Pons (tissue), 1 donor: ENCODE data around the gene COG2.
"Not testable (repeated sequence)": the region's sequence is repeated elsewhere in the genome, so short reads cannot be mapped to it uniquely, and the experiment has no call there.

Experiments
- DNase-seq: peaks from one replicate; pipeline ENCODE4 v3.0.0-alpha.2; 2016; ENCODE audit warnings: low spot score

Gene COG2

DNA sequence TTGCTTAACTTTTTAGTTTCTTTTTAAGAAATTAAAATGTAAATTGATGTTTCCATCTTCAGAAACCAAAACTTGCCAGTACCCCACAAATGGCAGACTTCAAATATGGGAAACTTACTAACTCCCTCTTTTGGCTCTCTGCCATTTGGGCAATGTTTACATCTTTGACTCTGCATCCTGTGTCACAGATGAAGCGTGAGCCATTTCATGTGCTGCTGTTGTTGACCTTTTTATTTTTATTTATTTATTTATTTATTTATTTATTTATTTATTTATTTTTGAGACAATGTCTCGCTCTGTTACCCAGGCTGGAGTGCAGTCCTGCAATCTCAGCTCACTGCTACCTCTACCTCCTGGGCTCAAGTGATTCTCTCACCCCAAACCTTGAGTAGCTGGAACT lies 16.0 kb upstream of the COG2 start:
- DNase-seq: no peak

DNA sequence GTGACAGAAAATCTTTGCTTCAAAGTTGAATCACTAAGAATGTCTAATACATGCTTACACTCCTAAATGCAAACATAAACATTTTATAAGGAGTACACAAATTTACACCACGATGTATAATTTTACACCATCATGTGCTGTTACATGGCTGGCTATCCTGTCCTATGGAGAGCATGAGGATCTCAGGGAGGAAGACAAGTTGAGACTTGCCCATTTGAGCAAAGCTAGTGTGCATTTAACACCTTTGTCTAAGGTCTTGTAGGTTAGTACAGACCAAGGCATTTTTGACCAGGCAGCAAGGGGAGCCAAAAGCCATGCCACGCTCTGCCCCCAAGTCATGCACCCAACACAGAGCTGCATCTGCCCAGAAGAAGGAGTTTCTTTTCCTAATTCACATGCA lies 14.5 kb upstream of the COG2 start:
- no peak for DNase-seq

DNA sequence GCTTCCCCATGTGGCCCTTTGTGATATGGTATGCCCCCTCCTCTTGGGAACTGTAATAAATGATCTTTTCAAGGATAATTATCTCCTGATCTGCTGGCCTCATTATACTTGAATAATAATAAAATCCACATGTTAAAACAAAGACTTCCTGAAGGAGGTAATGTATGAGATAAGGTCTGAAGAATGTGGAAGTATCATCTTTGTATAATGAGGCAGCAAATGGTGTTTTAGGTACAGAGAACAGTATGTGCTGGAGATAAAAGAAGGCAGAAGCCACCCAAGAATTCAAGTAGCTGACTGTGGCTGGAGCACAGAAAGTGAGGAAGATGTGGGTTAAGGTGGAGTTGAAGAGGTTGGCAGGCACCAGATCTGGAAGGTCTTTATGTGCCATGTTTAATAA lies 12.8 kb upstream of the COG2 start:
- DNase-seq: no peak

DNA sequence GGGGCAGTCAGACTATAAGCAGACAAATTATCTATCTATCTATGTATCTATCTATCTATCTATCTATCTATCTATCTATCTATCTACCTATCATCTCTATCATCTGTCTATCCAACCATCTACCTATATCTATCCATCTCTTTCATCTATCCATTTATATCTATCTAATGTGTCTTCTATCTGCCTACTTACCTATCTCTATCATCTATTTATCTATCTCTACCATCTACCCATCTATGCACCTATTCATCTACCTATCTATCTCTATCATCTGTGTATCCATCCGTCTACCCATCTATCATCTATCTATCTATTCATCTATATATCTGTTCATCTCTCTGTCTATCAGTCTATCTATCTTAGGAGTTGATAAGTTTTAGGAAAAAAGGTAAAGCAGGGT lies 10.8 kb upstream of the COG2 start:
- no peak for DNase-seq

DNA sequence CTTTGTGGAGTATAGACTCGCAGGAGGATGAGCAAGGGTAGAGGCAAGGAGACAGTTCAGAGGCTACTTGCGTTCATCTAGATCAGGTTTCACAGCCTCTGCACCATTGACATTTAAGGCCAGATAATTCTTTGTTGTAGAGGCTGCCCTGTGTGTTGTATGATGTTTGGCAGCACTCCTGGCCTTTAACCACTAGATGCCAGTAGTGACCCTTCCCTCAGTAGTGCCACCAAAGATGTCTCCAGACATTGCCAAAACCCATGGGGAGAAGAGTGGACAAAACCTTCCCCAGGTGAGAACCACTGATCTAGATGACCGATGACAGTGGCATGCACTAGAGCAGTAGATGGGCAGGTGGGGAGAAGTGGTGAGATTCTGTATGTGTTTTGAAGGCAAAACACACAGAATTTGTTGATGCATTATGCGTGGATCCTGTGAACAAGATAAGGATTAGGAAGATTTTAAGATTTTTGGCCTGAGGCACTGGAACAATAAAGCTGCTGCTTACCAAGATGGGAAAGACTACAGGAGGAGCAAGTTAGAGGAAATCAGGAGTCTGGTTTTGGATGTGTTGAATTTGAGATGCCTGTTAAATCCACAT lies 9.9 kb upstream of the COG2 start:
- peak; percentile 79 for DNase-seq

DNA sequence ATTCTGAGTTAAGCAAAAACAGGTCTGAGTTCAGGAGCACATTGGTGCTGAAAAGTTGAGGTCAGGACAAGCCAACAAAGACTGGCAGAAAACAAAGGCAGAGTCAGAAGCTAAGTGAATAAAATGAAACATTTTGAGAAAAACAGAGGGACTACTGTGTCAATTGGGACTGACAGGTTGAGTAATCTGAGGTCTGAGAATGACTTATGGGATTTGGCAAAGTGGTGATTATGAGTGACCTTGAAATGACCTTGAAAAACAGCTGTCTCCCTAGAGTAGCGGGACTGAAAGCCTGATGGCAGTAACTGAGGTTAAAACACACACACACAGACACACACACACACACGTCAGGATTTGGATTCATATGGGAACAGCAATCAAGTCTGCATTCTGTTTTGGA lies 8.8 kb upstream of the COG2 start:
- no peak for DNase-seq

DNA sequence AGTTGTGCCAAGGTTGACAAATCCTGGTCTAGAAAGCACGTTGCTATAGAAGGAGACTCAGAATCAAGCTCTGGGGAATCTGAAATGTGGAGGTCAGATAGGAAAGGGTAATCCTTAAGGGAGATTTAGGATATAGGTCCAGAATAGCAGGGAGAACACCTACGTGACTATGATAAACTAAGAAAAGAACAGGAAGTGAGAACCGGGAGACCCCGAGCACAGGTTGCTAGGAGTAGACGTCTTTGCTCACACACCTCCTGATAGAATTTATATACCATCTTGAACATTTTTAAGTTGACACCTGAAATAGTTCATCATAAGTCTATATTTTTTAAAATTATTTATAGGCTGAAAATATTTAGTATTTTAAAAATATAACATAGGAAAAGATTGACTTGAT lies 7.9 kb upstream of the COG2 start:
- DNase-seq: no peak

DNA sequence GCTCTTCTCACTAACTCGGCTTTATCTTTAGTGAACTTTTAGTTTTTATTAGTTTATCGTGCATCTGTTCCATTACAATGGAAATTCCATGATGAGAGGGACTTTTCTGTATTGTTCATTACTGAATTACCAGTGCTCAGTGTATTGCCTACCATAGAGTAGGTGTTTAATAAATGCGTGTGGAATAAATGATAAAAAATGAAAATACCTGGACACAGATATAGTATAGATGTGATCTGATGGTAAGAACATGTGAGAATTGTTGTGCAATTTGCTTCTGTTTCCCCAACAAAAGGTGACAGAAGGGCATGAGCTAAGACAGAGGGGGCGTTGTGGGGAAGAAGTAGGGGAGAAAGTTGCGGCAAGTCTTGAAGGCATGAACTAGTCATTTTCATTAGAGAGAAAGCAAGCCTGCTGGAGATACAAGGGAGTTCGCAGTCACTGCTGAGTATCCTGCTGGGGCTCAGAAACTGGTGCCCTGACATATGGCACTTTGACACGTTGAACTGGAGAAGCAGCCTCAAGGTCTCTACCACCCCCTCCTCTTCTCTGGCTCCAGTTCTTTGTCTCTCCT lies 5.6 kb upstream of the COG2 start:
- DNase-seq: no peak

DNA sequence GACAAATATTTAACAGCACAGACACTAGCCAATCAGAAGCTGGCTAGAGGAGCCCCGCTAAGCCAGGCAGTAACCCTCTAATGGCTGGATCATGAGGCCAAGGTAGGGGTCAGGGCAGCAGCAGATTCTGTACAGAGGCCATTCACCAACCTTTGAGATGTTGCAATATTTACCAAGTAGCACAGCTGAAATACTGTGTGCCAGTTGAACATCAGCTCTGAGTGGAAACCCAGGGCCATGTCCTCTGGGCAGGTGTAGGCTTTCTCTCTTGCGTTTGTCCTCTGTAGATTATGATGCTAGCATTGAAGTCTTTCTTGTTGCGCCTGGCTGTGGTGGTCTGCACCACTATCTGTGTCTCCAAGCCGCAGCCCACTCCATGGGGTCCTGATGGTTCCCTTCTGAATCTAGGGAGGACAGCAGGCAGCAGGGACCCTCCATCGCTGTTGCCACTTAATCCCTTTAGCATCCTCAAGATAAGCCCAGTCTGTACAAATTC lies 2.5 kb upstream of the COG2 start:
- DNase-seq: no peak

DNA sequence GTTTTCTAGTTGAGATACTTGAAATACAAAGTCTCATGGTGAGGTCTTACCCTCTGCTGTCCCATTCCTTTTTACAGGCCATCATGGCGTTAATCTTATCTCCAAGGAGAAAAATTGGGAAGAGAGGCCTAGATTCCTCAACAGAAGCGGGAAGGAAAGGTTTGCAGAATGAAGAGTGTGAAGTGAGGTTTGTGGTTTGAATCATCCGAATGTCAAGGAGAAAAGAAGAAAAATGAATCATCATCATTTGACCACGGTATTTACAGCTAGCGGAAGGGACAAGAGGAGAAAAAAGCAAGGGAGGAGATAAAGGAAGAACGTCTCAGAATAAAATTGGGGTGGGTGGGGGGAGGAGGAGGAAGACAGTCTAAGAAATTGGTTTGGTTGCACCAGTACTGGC lies 935 bp upstream of the COG2 start:
- no peak for DNase-seq

DNA sequence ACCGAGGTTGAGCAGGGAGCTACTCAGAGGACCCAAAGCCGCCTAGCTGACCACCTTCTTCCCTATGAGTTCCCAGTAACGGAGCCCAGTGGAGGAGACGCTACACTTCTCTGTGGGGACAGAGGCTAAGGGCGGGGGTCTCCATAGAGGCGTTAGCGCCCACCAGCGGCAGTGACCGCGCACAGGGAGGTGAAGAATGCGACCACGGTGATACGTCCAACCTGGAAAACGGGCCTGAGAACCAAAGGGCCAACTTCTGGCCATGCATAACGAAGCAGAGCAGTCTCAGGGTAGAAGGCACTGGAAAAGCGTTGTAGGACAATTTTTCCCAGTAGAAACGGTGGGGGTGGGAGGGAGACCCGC lies 400 bp upstream of the COG2 start:
- DNase-seq: no peak

DNA sequence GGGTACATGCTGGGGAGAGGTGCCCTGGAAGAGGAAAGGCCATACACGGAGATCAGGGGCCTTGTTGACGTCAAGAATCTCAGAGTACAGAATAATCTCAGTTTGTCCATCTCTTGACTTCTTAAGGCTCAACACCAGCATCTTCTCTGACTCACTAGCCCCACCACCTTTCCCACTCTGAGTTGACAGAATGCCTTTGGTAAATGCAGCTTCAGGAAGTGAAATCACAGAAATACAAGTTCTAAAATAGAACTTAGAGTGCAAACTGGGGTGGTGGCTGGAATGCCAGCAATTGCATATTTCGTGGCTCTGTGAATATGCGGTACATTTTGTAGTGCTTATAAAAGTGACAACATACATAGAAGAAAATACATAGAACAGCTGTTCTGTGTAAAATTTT lies 1.6 kb downstream of the COG2 start:
- no peak for DNase-seq

DNA sequence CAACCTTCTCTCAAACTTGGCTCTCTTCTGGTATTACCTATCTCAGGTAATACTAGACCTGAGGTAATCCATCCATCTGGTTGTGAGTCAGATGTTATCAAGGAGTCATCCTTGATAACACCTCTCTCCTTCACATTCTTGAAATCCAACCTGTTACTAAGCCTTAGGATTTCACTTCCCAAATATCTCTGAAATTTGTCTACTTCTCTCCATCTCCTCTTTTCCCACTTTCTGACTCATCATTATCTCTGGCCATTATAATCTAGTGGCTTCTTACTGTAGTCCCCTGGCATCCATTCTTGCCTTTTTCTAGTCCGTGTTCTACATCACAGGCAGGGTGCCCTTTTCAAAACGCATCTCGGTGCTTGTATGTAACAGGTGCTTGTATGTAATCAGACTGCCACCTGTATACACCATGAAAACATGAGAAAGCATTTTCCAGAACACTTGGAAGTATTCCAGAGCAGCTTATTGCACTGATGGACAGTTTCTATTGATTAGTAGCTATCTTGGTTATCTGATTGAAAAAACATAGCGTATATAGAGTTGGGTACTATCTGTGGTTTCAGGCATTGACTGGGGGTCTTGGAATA lies 4.5 kb downstream of the COG2 start:
- DNase-seq: no peak

DNA sequence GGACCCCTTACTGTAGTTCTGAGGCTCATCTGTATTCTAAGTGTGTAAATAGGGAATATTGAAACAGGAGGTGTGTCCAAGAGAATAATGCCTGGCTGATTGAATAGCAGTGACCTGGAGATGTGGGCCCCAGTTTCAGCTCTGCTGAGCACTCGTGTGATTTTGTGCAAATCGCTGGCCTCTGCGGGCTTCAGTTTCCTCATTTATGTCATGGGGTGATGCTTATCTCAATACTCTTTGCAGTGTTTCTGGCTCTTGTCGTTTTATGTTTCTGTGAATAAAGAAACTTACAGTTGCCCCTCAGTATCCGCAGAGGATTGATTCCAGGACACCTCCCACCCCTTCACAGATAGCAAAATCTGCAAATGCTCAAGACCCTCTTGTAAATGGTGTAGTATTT lies 5.0 kb downstream of the COG2 start:
- DNase-seq: no peak

DNA sequence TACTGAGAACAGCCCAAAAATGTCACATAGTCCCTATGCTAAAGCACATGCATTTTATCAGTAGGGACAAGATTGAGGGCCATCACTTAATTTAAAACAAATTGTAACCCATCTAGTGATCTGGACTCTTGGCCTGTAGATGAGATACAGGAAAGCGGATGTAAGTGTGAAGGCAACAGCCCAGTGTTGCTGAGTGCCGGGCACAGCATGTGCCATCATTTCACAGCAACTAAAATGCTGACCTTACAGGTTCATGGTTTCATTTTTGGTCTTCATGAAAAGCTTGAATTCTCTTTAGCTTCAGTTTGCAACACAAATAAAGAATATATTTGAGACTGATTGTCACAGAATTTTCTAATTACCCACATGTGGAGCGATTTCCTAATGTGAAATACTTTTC lies 5.8 kb downstream of the COG2 start:
- no peak for DNase-seq

DNA sequence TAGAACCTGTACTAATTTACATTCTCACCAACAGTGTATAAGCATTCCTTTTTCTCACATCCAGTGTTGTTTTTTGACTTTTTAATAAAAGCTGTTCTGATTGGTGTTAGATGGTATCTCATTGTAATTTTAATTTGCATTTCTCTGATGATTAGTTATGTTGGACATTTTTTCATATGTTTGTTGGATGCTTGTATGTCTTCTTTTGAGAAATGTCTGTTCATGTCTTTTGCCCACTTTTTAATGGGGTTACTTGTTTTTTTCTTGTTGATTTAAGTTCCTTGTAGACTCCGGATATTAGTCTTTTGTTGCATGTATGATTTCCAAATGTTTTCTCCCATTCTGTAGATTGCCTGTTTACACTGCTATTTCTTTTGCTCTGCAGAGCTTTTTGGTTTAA lies 8.0 kb downstream of the COG2 start:
- no peak for DNase-seq

DNA sequence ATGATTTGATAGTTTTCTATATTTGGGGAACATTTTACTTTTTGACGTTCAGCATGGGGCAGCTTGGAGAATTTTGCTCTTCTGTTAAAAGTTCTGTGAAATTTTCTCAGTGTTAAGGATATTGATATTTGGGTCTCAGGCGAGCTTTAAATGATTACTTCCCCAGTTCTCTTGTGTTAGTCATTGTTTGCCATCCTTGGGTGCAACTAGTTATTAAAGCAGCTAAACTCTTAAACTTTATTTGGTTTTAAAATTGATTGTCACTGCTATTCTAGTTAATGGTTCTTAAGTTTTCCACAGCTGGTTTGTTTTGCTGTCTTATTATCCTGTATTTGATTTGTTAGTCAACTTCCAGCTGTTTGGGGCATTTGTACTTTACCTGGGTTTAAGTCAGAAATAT lies 9.0 kb downstream of the COG2 start:
- DNase-seq: no peak

DNA sequence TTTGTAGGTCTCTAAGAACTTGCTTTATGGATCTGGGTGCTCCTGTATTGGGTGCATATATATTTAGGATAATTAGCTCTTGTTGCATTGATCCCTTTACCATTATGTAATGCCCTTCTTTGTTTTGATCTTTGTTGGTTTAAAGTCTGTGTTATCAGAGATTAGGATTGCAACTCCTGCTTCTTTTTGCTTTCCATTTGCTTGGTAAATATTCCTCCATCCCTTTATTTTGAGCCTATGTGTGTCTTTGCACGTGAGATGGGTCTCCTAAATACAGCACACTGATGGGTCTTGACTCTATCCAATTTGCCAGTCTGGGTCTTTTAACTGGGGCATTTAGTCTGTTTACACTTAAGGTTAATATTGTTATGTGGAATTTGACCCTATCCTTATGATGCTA lies 14.4 kb downstream of the COG2 start:
- not testable (repeated sequence) for DNase-seq

DNA sequence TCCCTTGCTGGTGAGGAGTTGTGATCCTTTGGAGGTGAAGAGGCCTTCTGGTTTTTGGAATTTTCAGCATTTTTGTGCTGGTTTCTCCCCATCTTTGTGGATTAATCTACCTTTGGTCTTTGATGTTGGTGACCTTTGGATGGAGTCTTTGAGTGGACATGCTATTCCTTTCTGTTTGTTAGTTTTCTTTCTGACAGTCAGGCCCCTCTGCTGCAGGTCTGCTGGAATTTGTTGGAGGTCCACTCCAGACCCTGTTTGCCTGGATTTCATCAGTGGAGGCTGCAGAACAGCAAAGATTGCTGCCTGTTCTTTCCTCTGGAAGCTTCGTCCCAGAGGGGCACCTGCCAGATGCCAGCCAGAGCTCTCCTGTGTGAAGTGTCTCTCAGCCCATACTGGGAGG lies 15.8 kb downstream of the COG2 start:
- DNase-seq: not testable (repeated sequence)

DNA sequence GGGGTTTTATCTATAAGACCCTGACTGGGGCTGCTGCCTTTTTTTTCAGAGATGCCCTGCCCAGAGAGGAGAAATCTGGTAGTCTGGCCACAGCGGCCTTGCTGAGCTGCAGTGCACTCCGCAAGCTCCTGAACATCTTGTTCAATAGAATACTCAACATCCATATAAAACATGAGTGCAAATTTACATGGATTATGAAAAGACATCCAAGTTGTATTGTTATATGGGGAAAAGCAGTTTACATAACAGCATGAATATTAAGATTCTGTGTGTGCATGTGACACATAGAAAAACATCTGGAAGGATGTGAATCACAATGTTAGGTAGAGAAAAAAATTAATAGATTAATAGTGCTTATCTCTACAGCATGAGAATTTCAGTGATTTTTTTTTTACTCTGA lies 16.4 kb downstream of the COG2 start:
- DNase-seq: no peak

DNA sequence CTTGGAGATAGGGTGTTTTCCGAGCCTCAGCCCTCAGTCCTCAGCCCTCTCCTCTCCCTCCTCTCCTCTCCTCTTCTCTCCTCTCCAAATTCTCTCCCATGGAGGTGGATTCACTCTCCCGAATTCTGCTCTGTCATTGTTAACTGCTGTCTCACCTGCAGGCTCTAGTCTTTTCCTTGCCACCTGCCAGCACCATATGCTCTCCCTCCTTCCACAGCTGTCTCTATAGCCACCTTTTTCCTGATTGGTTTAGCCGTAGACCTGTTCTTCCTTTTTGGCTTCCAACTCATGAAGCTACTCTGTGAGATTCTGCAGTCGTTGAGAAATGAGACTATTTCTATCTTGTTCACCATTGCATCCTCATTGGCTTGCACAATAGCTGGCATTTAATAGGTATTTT lies 19.7 kb downstream of the COG2 start:
- no peak for DNase-seq

DNA sequence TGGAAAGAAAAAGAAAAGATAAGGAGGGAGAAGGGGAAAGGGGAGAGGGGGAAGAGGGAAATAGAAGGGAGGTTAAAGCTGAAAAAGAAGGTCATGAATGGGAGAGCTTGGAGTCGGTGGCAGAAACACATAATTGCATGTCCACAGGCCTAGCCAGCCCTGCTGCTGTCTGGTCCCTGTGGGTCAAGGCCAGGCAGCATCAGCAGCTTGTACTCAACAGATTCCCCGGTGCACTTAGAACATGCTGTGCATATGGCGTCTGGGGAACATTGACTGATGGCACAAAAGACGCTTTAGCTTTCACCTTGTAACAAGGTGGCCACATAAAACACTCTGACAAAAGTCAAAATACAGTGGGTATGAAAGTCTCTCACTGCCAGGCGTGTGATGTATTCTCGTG lies 25.9 kb downstream of the COG2 start:
- no peak for DNase-seq

DNA sequence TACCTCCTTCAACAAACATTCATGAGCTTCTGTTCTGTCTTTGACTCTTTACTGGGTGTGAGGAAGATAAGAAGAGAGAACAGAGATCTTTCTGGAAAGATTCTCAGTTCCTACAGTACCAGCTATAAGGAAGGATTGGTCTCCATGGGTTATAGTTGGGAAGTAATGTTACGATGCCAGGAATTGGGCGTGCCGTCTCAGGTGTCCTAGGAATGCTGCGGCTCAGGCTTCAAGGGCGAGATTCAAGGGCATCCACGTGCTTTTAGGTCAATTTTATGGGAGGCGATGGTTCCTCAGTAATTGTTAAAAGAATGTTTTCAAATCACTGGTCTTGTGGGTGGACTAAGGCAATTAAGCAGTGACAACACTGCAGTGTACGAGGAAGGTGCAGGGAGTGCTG lies 27.3 kb downstream of the COG2 start:
- no peak for DNase-seq

DNA sequence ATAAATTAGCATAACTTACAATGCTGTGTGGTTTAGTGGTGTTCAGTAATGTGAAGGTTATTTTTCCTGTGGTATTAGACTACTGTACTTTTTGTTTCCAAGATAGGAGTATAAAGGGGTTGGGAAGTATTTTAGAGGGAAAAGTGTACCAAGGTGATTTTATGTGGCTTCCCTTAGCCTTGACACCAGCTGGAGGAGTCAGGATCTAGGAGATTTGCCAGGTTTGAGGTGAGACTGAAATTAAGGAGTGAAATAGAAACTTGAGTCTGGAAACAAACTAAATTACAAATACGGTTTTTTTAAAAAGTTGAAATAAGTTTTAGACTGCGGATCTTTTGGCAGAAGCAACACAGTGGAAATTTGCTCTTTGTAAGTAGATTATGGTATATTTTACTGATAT lies 32.3 kb downstream of the COG2 start:
- DNase-seq: no peak
